ENCODE results near the gene AKT1S1. TPM values are rescaled to one million over a fixed set of nuclear protein-coding genes. Genes with fewer than 3 reads are reported as not detected.

Gene AKT1S1
- total and polyA plus RNA-seq, 2 of the 13 experiments (the other 11 are each of a cell fraction or from before 2014, with no cell fraction given), result 13.5 to 27.8 TPM

DNA sequence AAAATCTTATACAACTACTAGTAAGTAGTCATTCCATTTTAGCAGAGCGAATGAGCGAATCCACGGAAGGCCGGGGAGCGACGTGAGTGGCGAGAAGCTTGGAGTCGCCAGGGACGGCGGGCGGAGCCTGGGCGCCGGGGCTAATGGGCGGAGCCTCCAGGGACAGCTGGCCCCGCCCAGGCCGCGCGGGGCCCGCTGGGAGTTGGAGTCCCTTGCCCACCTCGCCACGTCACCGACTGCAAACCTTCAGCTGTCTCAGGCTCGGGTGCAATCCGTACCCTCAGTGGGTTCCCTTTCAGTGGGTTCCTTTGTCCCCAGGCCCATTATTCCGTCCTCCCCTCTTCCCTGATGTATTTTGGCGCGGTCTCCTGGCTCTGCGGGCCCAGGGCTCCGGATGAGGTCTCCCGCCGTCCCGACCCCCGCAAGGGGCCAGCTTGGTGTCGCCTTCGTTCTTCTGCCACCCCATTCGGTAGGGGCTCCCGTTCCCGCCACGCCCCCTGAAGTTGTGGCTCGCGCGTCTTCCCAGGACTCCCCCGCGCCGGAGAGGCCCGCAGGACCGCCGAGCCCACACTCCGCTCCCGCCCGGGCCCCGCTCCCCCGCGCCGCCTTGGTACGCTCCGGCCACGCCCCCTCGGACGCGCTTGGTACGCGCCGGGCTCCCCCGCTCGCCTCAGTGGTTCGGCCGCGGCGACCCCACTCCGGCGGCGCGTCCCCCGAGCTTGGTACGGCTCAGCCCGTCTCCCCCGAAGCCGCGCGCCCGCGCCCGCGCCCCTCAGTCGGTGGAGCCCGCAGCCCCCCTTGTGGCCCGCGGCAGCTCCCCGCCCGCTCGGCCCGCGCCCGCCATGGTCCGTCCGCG lies 26.4 kb downstream of the AKT1S1 start, which contains the start of gene PTOV1 (continued):
- TF ChIP-seq ZNF781 (CRISPR knock-in tag; IDR thresholded peaks at IDR 0.05; ENCODE audit: borderline replicate concordance, not compliant biosample characterization) (peak; percentile 70), LCORL (IDR thresholded peaks at IDR 0.05) (no peak), LCORL (CRISPR knock-in tag; IDR thresholded peaks at IDR 0.05) (peak; percentile 87), SNAPC2 (CRISPR knock-in tag; IDR thresholded peaks at IDR 0.05) (no peak), MYC (CRISPR knock-in tag; IDR thresholded peaks at IDR 0.05; ENCODE audit: borderline replicate concordance) (no peak; the same call in 1 of the 2 replicates), EHMT2 (IDR thresholded peaks at IDR 0.05; ENCODE audit: borderline replicate concordance, low read depth, low read length) (no peak), ZNF547 (CRISPR knock-in tag; IDR thresholded peaks at IDR 0.05) (peak; percentile 90; the same call in 1 of the 2 replicates), ZNF253 (CRISPR knock-in tag; IDR thresholded peaks at IDR 0.05; ENCODE audit: borderline replicate concordance) (no peak), MLLT10 (CRISPR knock-in tag; IDR thresholded peaks at IDR 0.05) (no peak), ZEB1 (IDR thresholded peaks at IDR 0.05; ENCODE audit: insufficient replicate concordance, low read depth) (no peak), SIX4 (CRISPR knock-in tag; IDR thresholded peaks at IDR 0.05) (no peak), HDAC1 (CRISPR knock-in tag; IDR thresholded peaks at IDR 0.05) (peak; percentile 30), AHR (CRISPR knock-in tag; IDR thresholded peaks at IDR 0.05) (no peak), ZNF558 (CRISPR knock-in tag; IDR thresholded peaks at IDR 0.05; ENCODE audit: borderline replicate concordance) (no peak), ZNF296 (CRISPR knock-in tag; conservative IDR thresholded peaks at IDR 0.05) (no peak), NCOA1 (CRISPR knock-in tag; IDR thresholded peaks at IDR 0.05) (no peak), POLR2A (IDR thresholded peaks at IDR 0.05; ENCODE audit: insufficient read depth in 1 of 2, low read depth in 2 of 2, low read length in 2 of 2) (peak; percentile 66 to 67; a peak in 3 of 4 replicates), SMARCE1 (IDR thresholded peaks at IDR 0.05; ENCODE audit: borderline replicate concordance) (no peak), KLF11 (CRISPR knock-in tag; IDR thresholded peaks at IDR 0.05) (no peak), RNF2 (conservative IDR thresholded peaks at IDR 0.05; ENCODE audit: low read depth) (no peak), ZNF263 (CRISPR knock-in tag; IDR thresholded peaks at IDR 0.05) (no peak), KDM5B (CRISPR knock-in tag; IDR thresholded peaks at IDR 0.05; ENCODE audit: borderline replicate concordance) (no peak; the same call in 1 of the 2 replicates), TGIF2 (CRISPR knock-in tag; IDR thresholded peaks at IDR 0.05) (no peak), GABPB1 (CRISPR knock-in tag; IDR thresholded peaks at IDR 0.05) (peak; percentile 79; the same call in 1 of the 2 replicates), POLR2G (IDR thresholded peaks at IDR 0.05; ENCODE audit: low read depth, low read length) (peak; percentile 79), RCOR2 (CRISPR knock-in tag; IDR thresholded peaks at IDR 0.05) (no peak), SETDB1 (CRISPR knock-in tag; IDR thresholded peaks at IDR 0.05; ENCODE audit: borderline replicate concordance) (no peak)
- TF ChIP-seq, protein P1, sequence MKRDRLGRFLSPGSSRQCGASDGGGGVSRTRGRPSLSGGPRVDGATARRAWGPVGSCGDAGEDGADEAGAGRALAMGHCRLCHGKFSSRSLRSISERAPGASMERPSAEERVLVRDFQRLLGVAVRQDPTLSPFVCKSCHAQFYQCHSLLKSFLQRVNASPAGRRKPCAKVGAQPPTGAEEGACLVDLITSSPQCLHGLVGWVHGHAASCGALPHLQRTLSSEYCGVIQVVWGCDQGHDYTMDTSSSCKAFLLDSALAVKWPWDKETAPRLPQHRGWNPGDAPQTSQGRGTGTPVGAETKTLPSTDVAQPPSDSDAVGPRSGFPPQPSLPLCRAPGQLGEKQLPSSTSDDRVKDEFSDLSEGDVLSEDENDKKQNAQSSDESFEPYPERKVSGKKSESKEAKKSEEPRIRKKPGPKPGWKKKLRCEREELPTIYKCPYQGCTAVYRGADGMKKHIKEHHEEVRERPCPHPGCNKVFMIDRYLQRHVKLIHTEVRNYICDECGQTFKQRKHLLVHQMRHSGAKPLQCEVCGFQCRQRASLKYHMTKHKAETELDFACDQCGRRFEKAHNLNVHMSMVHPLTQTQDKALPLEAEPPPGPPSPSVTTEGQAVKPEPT (CRISPR knock-in tag; IDR thresholded peaks at IDR 0.05; ENCODE audit: low read depth), result no peak
- TF ChIP-seq, protein P2, sequence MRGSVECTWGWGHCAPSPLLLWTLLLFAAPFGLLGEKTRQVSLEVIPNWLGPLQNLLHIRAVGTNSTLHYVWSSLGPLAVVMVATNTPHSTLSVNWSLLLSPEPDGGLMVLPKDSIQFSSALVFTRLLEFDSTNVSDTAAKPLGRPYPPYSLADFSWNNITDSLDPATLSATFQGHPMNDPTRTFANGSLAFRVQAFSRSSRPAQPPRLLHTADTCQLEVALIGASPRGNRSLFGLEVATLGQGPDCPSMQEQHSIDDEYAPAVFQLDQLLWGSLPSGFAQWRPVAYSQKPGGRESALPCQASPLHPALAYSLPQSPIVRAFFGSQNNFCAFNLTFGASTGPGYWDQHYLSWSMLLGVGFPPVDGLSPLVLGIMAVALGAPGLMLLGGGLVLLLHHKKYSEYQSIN (CRISPR knock-in tag; IDR thresholded peaks at IDR 0.05; ENCODE audit: borderline replicate concordance), result no peak
- TF ChIP-seq, protein P3, sequence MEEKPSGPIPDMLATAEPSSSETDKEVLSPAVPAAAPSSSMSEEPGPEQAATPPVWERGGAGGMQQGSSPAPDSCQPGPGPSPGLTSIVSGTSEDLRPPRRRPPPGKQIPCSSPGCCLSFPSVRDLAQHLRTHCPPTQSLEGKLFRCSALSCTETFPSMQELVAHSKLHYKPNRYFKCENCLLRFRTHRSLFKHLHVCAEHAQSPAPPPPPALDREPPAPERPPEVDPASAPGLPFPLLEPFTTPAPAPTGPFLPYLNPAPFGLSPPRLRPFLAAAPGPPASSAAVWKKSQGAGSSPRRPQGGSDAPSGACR (CRISPR knock-in tag; IDR thresholded peaks at IDR 0.05), result no peak
